Activated CD8-positive, alpha-beta T cell treated with anti-CD3 and anti-CD28 coated beads for 36 hours (primary cell): ENCODE results near the gene BLM. TPM values are rescaled to one million over a fixed set of nuclear protein-coding genes. Genes with fewer than 3 reads are reported as not detected.

ENCODE experiments used
- ATAC-seq: fragments of 200-7000 bp; cut with Tn5 transposase; one replicate; pipeline ENCODE4 v1.10.0; 2021; ENCODE audit warnings: mild to moderate bottlenecking, moderate library complexity
- CTCF ChIA-PET: fragments of 350-600 bp; sonication (Branson Sonifier 250); formaldehyde crosslinking; loops from one replicate; lab custom pipeline; 2021; ENCODE audit warnings: antibody characterized with exemption; lab: Charles Lee
- POLR2A ChIA-PET: fragments of 350-600 bp; sonication (Branson Sonifier 250); formaldehyde crosslinking; loops from one replicate; lab custom pipeline; 2021; ENCODE audit warnings: antibody characterized with exemption; lab: Charles Lee
- DNase-seq: peaks from one replicate; pipeline ENCODE4 v3.0.0-alpha.2; 2020
- H3K27ac Mint-ChIP-seq: one replicate; pipeline ENCODE4 v1.8.0; 2021; ENCODE audit warnings: mild to moderate bottlenecking, mixed read lengths
- H3K27me3 Mint-ChIP-seq: one replicate; pipeline ENCODE4 v1.8.0; 2021; ENCODE audit warnings: mixed read lengths
- H3K36me3 Mint-ChIP-seq: one replicate; pipeline ENCODE4 v1.8.0; 2021; ENCODE audit warnings: low read depth, mixed read lengths
- H3K4me1 Mint-ChIP-seq: one replicate; pipeline ENCODE4 v1.8.0; 2021; ENCODE audit warnings: low read depth, mixed read lengths
- H3K4me3 Mint-ChIP-seq: one replicate; pipeline ENCODE4 v1.8.0; 2021; ENCODE audit warnings: mild to moderate bottlenecking, moderate library complexity, mixed read lengths
- H3K9me3 Mint-ChIP-seq: one replicate; pipeline ENCODE4 v1.8.0; 2021; ENCODE audit warnings: mixed read lengths
- intact Hi-C: fragments of 100-400 bp; cut with micrococcal nuclease; formaldehyde crosslinking; loops from one replicate; pipeline ENCODE4 v1.10.0; 2022
- total RNA-seq, 2 experiments: library from RNA; stranded (reverse); gene quantifications; one replicate each; pipeline ENCODE4 v1.2.3, GENCODE V29; 2021
- TF ChIP-seq, protein P1 (sequence below): fragments of 200-600 bp; IDR thresholded peaks from one replicate; pipeline ENCODE4 v1.8.0; 2022; ENCODE audit warnings: antibody characterized with exemption, mild to moderate bottlenecking

BLM gene
- total RNA-seq, 2 experiments from 2014 or later: 45.2 to 53.6 TPM

GRCh38 chr15:90838139-90838538 is 121.0 kb downstream of the BLM start:
- TF ChIP-seq, protein P1, sequence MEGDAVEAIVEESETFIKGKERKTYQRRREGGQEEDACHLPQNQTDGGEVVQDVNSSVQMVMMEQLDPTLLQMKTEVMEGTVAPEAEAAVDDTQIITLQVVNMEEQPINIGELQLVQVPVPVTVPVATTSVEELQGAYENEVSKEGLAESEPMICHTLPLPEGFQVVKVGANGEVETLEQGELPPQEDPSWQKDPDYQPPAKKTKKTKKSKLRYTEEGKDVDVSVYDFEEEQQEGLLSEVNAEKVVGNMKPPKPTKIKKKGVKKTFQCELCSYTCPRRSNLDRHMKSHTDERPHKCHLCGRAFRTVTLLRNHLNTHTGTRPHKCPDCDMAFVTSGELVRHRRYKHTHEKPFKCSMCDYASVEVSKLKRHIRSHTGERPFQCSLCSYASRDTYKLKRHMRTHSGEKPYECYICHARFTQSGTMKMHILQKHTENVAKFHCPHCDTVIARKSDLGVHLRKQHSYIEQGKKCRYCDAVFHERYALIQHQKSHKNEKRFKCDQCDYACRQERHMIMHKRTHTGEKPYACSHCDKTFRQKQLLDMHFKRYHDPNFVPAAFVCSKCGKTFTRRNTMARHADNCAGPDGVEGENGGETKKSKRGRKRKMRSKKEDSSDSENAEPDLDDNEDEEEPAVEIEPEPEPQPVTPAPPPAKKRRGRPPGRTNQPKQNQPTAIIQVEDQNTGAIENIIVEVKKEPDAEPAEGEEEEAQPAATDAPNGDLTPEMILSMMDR: no peak
- Mint-ChIP-seq H3K27ac (peak overlapping the region; percentile 97), H3K9me3 (peaks cover 2% of the 10 kb centered on the region), H3K27me3 (no peaks in the 10 kb centered on the region), H3K36me3 (no peaks in the 10 kb centered on the region), H3K4me1 (peaks cover 45% of the 10 kb centered on the region), H3K4me3 (peak overlapping the region; percentile 63)
- ChIA-PET POLR2A (interaction anchor here (0.7 to 4.6 kb wide), 9 partner anchors 8 to 121 kb away, joined by 3 to 27 read pairs (median 5); partner anchors contain the start of gene BLM), CTCF (interaction anchor here (0.8 to 3.3 kb wide), 7 partner anchors 8 to 94 kb away, joined by 3 to 16 read pairs (median 7); partner anchors contain the start of genes HDDC3 and MAN2A2)
- DNase-seq (peak; percentile 97), ATAC-seq (peak; percentile 95)
- intact Hi-C loops: loop anchor here (5.0 kb wide), 1 partner anchor 34 kb away; no protein-coding TSS in a partner anchor

DNA sequence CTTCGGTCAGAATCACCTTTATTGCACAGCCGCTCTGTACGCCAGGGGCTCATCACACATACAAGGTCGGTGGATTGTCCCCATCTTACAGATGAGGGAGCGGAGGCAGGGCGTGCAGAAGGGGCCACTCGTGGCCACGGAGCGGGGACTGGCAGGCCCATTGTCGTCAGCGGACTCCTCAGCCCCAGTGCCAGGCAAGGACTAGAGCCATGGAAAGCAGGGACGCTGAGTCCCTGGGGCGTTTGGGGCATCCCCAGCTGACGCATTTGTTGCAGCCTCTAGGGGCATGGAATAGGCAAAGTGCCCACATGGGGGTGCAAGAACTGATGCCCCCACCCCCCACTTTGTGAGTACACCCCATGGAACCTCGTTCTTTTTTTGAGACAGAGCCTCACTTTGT is 121.4 kb downstream of the BLM start:
- TF ChIP-seq, protein P1: no peak
- Mint-ChIP-seq H3K4me3 (peak overlapping the region; percentile 63), H3K36me3 (no peaks in the 10 kb centered on the region), H3K9me3 (peaks cover 2% of the 10 kb centered on the region), H3K27ac (peak overlapping the region; percentile 97), H3K4me1 (peaks cover 45% of the 10 kb centered on the region), H3K27me3 (no peaks in the 10 kb centered on the region)
- CTCF ChIA-PET: interaction anchor here (0.8 to 3.3 kb wide), 7 partner anchors 8 to 94 kb away, joined by 3 to 16 read pairs (median 4); partner anchors contain the start of gene HDDC3
- ATAC-seq (no peak), DNase-seq (peak; percentile 41)
- intact Hi-C loops: loop anchor here (5.0 kb wide), 1 partner anchor 34 kb away; no protein-coding TSS in a partner anchor
- POLR2A ChIA-PET: interaction anchor here (0.9 to 4.6 kb wide), 5 partner anchors 8 to 32 kb away, joined by 3 to 27 read pairs (median 6); no protein-coding TSS in a partner anchor

DNA sequence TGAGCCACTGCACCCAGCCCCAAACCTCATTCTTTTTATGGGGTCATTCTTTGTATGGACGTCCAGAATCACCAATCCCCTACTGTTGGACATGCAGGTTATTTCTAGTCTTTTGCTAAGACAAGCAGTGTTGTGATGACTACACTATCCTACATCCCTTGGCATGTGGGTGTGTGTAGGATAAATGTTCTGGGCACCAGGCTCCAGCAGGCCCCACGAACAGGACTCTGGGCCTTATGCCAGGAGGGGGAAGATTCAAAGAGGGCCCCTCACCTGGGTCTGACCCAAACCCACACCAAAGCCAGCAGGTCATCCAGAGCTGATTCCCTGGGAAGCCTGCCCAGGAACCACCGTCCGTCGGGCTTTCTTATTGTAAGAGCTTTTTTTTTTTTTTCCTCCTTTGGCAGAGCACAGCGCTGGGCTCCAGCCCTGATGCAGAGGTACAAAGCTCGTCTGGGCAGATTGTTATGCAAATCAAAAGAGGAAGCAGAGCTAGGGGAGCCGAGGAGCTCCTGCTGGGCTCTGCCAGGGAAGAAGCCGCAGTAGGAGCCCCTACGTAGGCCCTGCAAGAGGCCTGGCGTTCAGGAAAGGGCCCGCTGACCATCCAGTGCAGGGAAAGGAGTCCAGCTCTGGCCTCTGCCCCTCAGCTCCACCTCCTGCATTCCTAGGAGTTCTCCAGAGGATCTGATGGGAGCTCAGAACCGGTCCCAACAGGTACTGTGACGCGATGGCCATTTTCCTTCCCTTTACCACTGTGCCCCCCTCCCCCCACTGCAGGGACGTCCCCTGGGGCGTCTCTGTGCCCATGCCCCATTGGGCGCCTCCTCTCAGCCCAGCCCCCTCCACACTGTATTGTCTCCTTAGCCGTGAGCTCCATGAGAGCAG is 122.3 kb downstream of the BLM start:
- intact Hi-C loops: loop anchor here (5.0 kb wide), 1 partner anchor 33 kb away; no protein-coding TSS in a partner anchor

DNA sequence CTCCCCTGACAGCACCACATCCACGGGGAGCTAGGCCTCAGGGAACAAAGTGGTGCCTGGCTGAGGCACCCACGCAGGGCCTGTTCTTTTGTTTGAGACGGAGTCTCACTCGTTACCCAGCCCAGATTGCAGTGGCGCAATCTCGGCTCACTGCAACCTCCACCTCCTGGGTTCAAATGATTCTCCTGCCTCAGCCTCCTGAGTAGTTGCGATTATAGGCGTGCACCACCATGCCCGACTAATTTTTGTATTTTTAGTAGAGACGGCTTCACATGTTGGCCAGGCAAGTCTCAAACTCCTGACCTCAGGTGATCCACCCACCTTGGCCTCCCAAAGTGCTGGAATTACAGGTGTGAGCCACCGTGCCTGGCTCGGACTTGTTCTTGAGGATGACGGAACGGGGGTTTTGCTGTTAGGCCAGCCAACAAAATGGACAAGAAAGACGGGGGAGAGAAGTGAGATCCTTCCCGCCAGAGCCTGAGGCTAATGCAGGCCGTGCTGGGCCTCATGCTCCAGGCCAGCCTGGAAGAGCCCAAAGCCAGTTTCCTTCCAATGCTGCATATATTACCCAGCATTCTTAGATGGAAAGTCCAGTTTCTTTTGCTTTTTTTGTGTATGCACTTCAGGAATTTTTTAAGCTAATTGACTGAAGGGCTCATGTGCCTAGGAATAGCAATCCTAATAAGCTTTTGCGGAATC is 123.2 kb downstream of the BLM start:
- intact Hi-C loops: no loop called here
- no peak overlapping the region for H3K27ac Mint-ChIP-seq
- peak overlapping the region; percentile 63 for H3K4me3 Mint-ChIP-seq
- H3K9me3 Mint-ChIP-seq: peaks cover 2% of the 10 kb centered on the region
- no peak for ATAC-seq
- POLR2A ChIA-PET: interaction anchor here (0.7 to 4.6 kb wide), 5 partner anchors 10 to 466 kb away, joined by 3 to 27 read pairs (median 5); no protein-coding TSS in a partner anchor
- no peaks in the 10 kb centered on the region for H3K36me3 Mint-ChIP-seq
- no peak for DNase-seq
- no peaks in the 10 kb centered on the region for H3K27me3 Mint-ChIP-seq
- peaks cover 43% of the 10 kb centered on the region for H3K4me1 Mint-ChIP-seq
- TF ChIP-seq, protein P1: no peak
- CTCF ChIA-PET: interaction anchor here (1.0 to 3.3 kb wide), 4 partner anchors 46 to 122 kb away, joined by 3 to 16 read pairs (median 4); no protein-coding TSS in a partner anchor

More for the DNA sequence above, 122.3 kb downstream of the BLM start:
- peak overlapping the region; percentile 63 for H3K4me3 Mint-ChIP-seq
- H3K36me3 Mint-ChIP-seq: no peaks in the 10 kb centered on the region
- DNase-seq (no peak), ATAC-seq (no peak)
- peaks cover 2% of the 10 kb centered on the region for H3K9me3 Mint-ChIP-seq
- TF ChIP-seq, protein P1: no peak
- H3K27me3 Mint-ChIP-seq: no peaks in the 10 kb centered on the region
- ChIA-PET POLR2A (interaction anchor here (1.1 to 4.6 kb wide), 4 partner anchors 9 to 42 kb away, joined by 3 to 27 read pairs (median 6); no protein-coding TSS in a partner anchor), CTCF (interaction anchor here (1.2 to 3.3 kb wide), 5 partner anchors 21 to 121 kb away, joined by 3 to 16 read pairs (median 4); no protein-coding TSS in a partner anchor)
- peak overlapping the region; percentile 52 for H3K27ac Mint-ChIP-seq
- H3K4me1 Mint-ChIP-seq: peaks cover 41% of the 10 kb centered on the region
